HT-29 (cell line): ENCODE measurements around the gene MAP7. TPM values are rescaled to one million over a fixed set of nuclear protein-coding genes. Genes with fewer than 3 reads are reported as not detected.
"Not testable (repeated sequence)": the region's sequence is repeated elsewhere in the genome, so short reads cannot be mapped to it uniquely, and the experiment has no call there.

Source experiments
- DNase-seq: peaks from one replicate; pipeline ENCODE4 v3.0.0-alpha.2; 2015; ENCODE audit warnings: low spot score
- total RNA-seq: library from RNA; depleted of rRNA; stranded (reverse); fragments of >200 nt; shearing (Covaris generic); gene quantifications from 2 replicates; pipeline ENCODE4 v1.2.3, GENCODE V29; 2014

MAP7 gene
- total RNA-seq, 1 experiment from 2014 or later, result 44.6 TPM

- not testable (repeated sequence) for DNase-seq
Measured at GRCh38 chr6:136390959-136391358, 159.3 kb downstream of the MAP7 start.

- no peak for DNase-seq
Measured at GRCh38 chr6:136387316-136387715, 162.9 kb downstream of the MAP7 start.

DNA sequence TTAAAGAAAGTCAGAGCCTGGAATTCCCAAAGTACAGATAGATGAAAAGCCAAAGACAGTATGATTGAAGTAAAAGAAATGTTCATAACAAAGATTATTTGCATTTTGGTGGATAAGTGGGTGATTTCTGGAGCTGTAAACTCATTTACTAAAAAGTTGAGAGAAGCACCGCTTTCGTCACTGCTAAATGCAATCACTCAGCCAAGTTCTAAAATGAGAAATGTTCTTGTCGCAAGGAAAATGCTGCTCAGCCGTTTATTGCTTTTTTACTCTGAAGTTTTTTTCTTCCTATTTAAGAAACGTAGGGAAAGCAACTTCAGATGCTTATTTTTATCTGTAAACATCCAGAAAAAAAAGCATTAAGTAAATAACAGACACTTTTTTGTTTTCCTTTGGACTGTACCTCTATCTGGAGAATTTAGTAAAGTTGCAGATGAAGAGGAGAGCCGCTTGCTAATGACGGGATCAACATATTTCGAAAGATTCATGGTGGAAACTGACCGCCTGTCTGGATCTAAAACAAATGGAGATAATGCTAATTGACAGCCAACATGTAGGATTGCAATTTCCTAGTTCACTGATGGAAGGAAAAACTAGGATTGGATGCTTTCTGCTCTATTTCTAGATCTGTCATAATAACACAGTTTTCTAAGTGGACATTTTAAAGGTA, 166.8 kb downstream of the MAP7 start:
- no peak for DNase-seq

GRCh38 chr6:136382676-136383252, 167.5 kb downstream of the MAP7 start:
- no peak for DNase-seq

DNA sequence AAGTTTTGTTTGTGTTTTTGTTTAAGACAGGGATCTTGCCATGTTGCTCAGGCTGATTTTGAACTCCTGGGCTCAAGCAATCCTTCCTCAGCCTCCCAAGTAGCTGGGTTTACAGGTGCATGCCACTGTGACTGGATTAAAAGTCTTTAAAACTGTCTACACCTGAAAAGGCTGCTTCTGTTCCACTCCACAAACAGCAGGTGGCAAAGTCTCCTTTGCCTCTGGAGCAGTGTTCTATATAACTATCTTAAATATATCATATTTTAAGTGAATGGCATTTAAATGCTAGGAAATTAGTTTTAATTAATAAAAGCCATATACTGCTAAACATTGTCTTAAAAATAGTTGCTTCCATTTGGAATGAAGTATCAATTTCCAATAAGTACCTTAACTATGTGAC, 171.3 kb downstream of the MAP7 start:
- DNase-seq, result peak; percentile 11

GRCh38 chr6:136375836-136376235, 174.4 kb downstream of the MAP7 start:
- not testable (repeated sequence) for DNase-seq

DNA sequence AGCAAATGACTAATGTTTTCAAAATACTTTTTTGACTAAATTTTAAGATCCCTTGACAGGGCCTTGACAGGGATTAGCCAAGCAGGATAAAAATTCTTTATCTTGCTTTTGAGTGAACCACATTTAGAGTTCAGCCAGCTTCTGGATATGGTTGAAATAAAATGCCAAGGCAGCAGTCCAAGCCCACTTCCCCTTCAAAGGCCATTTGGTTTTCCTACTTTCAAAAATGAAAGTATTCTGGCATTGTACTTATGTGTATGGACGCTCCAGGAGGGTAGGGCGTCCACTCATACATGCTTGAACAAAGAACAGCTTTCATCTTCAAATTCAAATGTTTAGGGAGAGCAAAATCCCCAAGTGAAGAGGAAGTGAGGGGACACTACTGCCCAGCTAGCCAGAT, 178.3 kb downstream of the MAP7 start:
- DNase-seq, result no peak

DNA sequence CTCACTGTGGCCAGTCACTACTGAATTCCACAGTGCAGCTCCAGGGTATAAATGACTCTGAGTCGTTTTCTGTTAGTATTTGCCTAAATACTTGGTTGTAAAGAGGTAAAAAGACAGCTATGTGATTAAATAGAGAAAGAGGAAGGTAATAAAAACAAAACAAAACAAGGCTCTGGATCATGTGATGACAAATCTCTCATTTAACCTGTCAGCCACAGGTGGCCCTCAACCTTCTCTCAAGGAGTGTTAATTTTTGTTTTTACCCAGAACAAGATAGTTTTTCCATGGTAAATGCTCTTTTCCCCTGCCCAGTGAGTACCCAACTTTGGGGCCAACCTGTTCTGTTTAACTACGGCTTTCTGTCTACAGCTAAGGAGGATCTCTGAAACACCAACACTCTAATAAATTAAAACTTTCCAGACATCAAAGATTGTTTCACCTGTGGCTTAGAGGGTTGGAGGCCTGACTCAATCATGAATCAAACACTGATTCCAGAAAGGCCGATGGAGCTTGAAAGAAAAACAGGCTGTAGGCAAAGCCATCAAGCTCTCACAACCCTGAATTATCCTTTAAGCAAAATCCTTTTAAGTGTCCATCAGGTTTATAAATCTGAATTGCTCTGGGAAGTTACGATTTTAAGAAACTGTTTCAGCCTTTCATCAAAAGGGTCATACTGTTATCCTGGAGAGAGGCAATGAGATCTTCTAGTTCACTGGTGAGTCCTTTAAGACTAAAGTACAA, 179.1 kb downstream of the MAP7 start:
- DNase-seq, result no peak

DNA sequence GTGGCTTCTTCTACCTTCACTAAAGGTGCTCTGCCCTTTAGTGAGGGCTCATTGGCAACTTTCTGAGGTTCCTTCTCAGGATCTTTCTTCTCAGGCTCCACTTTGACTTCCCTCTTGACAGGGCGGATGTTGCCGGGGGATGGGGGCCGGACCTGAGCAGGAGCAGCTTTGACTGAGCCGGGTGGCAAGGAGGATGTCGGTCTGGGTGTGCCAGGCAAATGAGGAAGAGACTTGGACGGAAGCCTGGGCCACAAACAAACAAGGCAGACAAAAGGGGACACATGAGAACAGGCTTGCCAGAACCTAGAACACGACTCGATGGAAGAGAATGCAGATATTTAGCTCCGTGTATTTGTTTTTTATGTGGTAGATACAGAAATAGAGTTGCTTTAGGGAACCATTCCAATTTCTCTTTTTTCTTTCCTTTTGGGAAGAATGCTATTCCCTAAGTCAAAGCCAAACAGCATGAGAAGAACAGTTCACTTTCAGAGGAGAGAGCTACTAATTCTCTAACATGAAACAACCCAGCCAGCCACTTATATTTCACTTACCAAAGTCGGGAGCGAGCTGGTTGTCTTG, 184.4 kb downstream of the MAP7 start:
- no peak for DNase-seq

DNA sequence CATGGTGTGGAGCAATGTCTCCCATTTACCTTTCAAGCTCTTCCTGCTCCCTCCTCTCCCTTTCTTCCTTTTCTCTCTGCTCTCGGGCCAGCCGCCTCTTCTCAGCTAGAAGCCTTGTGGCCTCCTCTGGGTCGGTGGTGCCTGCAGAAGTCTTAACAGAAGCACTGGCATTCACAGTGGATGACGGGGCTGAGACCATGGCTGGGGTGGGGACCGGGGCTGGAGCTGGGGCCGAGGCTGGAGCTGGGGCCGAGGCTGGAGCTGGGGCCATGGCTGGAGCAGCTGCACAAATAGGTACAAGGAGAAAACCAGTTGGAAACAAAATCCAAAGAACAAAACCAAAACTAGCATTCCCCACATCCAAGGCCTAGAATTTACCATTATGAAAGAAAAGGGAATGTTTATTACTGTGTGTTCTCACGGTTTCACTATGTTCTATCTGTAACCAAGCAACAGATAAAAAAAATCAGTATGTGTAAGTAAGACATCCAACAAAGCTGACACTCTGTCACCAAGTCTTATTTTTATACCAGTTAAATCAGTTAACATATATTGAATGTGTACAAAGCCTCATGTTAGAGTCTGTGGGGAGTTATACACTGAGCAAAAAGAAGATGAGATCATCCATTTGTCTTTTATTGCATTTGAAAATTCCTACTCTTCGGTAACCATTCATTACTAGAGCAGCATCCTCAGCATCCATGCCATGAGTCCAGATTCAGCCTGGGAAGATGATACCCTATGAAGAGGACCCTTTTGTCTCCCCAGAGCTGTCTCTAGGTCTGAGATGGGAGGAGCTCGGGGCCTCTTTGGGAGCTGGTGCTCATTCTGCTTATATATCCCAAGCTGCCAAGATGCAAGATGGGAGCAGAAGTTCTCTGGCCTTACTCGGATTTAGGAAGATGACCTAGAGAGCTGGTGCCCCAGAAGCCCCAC, 187.5 kb downstream of the MAP7 start:
- no peak for DNase-seq

DNA sequence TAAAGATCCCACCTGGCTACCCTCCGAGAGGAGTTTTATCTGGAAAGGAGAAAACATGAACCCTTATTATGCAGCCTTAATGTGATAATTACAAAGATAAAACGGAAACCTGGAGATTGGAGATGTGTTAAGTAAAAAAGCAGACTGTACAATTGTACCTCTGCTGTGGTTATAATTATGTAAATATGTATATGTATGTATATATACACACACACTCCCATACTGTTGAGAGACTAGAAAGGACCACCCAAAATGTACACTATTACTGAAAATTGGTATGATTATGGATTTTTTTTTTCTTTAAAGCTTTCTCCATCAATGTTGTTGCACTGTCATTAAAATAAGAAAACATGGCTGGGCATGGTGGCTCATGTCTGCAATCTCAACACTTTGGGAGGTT, 188.4 kb downstream of the MAP7 start:
- DNase-seq, result no peak

DNA sequence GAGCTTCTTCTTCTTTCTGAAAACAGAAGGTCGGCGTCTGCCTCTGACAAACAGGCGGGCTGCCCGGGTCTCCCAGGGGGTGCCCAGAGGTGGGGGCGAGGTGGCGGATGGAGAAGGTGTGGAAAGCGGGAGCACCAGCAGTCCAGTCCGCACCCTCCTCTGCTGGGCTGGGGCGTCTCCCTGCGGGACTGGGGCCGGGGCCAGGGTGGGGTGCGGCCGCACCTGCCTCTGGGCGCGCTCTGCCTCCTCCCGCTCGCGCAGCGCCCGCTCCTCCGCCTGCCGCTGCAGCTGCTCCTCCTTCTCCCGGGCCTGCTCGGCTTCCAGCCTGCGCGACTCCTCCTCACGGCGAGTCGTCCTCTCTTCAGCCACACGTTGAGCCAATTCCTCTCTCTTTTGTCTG, 189.4 kb downstream of the MAP7 start:
- DNase-seq, result no peak

DNA sequence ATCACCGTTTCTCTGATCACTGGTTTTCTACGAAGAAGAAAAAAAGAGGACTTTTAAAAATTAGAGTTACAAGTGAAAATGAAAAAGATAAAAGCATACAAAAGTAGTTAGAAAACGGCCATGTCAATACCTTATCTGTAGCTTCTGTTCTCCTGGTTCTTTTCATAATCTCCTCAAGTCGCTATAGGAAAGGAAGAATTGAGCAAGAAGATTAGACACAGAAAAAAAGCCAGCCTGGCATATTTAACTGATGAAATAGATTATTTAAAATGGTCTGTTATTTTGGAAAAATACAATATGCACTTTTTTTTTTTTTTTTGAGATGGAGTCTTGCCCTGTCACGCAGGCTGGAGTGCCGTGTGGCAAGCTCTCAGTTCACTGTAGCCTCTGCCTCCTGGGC, 190.4 kb downstream of the MAP7 start:
- DNase-seq, result no peak

DNA sequence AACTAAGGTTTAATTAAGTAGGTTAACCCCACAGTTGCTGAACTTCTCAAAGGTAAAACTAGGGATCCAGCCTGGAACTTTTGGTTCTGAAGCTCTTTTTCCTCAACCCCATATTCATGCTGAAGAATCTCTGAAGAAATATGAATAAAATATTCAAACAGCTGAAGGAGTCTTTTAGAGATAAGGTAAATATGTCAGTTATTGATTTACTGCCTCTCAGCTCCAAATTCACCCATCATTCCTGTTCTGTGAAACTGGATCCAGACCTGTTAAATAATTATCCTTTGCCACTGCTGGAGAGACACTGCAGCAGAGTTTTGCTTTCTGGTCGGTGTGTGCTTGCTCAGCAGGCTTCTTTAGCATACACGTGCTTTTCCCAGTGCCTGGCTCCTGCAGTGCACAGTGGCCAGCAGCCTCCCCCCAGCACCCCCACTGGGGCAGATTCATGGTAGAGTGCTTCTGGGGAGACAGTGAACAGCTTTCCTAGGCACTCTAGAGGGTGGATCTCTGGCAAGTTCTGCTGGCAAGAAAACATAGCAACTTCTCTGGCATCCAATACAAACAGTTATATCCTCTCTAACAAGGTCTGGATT, 198.6 kb downstream of the MAP7 start:
- no peak for DNase-seq

- no peak for DNase-seq
Measured at GRCh38 chr6:136350914-136351313, 199.3 kb downstream of the MAP7 start.

DNA sequence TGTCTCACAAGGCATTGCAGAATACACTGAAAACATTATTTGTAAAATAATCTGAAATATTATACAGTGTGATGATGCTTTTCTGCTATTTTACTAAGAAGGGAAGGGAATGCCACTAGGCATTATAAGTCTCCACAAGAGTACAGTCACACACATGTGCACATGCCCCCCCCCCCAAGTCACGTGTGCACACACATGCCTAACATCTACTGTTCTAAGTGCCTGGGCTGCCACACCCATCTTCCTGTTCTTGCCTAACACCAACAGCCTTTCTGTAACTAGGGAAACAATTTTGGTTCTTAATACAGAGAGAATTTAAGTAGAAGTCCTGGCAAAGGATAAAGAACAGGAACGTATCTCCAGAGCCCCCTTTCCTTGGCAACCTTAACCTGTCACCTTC, 202.4 kb downstream of the MAP7 start:
- DNase-seq, result no peak

DNA sequence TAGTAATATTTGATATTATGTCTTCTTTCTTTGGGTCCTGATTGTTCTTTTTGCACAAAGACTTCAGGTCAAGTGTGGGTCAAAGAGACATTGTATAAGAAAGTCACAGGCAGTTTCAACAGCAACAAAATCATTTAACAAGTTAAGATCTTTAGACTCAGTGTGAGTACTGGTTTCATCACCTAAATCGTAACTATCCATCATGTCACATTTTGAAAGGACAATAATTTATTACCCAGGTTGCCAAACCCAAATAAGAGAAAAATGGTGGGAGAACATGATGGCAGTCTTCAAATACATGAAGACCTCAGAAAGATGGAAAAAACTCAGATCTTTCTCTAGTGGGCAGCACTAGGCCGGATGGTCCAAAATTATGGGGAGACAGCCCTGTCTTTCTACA, 205.1 kb downstream of the MAP7 start:
- no peak for DNase-seq

GRCh38 chr6:136344420-136344819, 205.8 kb downstream of the MAP7 start:
- no peak for DNase-seq

DNA sequence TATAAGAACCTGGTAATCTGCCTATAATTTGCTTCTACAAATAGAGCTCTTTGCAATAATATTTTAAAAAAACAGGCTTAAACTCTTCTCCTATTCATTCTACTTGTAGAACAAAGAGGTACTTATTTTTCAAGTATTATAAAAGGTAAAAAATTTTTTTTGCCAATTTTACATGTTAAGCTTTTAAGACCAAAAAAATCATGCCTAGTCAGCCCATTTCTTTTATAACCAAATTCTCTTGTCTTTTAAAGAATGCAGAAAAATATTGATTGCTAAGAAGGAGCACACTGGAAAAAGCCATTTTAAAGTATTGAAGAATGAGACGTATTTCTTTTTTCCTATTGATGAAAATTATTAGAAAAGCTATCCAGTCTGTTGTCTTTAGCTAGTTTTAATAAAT, 206.5 kb downstream of the MAP7 start:
- DNase-seq, result no peak

- no peak for DNase-seq
Measured at GRCh38 chr6:136343275-136343674, 206.9 kb downstream of the MAP7 start.

GRCh38 chr6:136341967-136342366, 208.3 kb downstream of the MAP7 start:
- DNase-seq, result no peak
